GM18870 (cell line): ENCODE measurements around the gene HIVEP3.

Experiments
- ATAC-seq: cut with Tn5 transposase; IDR thresholded peaks from one replicate; pipeline ENCODE4 v1.9.1; 2021; ENCODE audit warnings: moderate library complexity; ENCODE audit not compliant: unreplicated experiment

HIVEP3 gene

GRCh38 chr1:41507836-41508235 lies 410.9 kb downstream of the HIVEP3 start:
- no peak for ATAC-seq

GRCh38 chr1:41507110-41507720 lies 411.5 kb downstream of the HIVEP3 start:
- ATAC-seq = no peak

- ATAC-seq = no peak
Measured at GRCh38 chr1:41504114-41505035, 414.3 kb downstream of the HIVEP3 start.

GRCh38 chr1:41503538-41504113 lies 415.1 kb downstream of the HIVEP3 start:
- ATAC-seq = no peak

- no peak for ATAC-seq
Measured at GRCh38 chr1:41502912-41503311, 415.8 kb downstream of the HIVEP3 start.

GRCh38 chr1:41501581-41501980 lies 417.1 kb downstream of the HIVEP3 start:
- ATAC-seq = no peak

GRCh38 chr1:41500781-41501518 lies 417.8 kb downstream of the HIVEP3 start:
- no peak for ATAC-seq

GRCh38 chr1:41500378-41500777 lies 418.3 kb downstream of the HIVEP3 start:
- no peak for ATAC-seq

GRCh38 chr1:41499591-41499990 lies 419.1 kb downstream of the HIVEP3 start:
- ATAC-seq = no peak

GRCh38 chr1:41498804-41499203 lies 419.9 kb downstream of the HIVEP3 start:
- ATAC-seq = no peak

- no peak for ATAC-seq
Measured at GRCh38 chr1:41498391-41498790, 420.3 kb downstream of the HIVEP3 start.

GRCh38 chr1:41497461-41498030 lies 421.2 kb downstream of the HIVEP3 start:
- no peak for ATAC-seq

- no peak for ATAC-seq
Measured at GRCh38 chr1:41497056-41497440, 421.7 kb downstream of the HIVEP3 start.

GRCh38 chr1:41496080-41497055 lies 422.4 kb downstream of the HIVEP3 start:
- ATAC-seq = no peak

GRCh38 chr1:41495210-41495948 lies 423.3 kb downstream of the HIVEP3 start:
- no peak for ATAC-seq

GRCh38 chr1:41494351-41495209 lies 424.1 kb downstream of the HIVEP3 start:
- ATAC-seq = no peak

- ATAC-seq = no peak
Measured at GRCh38 chr1:41493626-41494350, 424.9 kb downstream of the HIVEP3 start.
